HepG2 (cell line): Measurements from ENCODE around the gene CWF19L2. TPM values are rescaled to one million over a fixed set of nuclear protein-coding genes. Genes with fewer than 3 reads are reported as not detected.

Experiments
- ATAC-seq: fragments of 200-7000 bp; cut with Tn5 transposase; 3 replicates; pipeline ENCODE4 v1.9.1; 2020; ENCODE audit warnings: mild to moderate bottlenecking, moderate library complexity
- BruUV-seq: library from RNA; stranded (reverse); fragments of 400-500 nt; replicated peaks from 2 replicates; lab custom pipeline; 2021; lab: Mats Ljungman, UMichigan
- CTCF ChIA-PET: fragments of 300-600 bp; formaldehyde crosslinking; extraction: SDS; loops from one replicate; lab custom pipeline; 2021; ENCODE audit warnings: low total read pairs, inconsistent platforms, low intra/inter-chr PET ratio; lab: Yijun Ruan, JAX
- POLR2A ChIA-PET: fragments of 350-600 bp; sonication (Branson Sonifier 250); formaldehyde crosslinking; loops from one replicate; lab custom pipeline; 2020; ENCODE audit warnings: antibody characterized with exemption, inconsistent platforms; lab: Yijun Ruan, JAX
- DNase-seq: peaks from one replicate; pipeline ENCODE4 v3.0.0-alpha.2; 2015; ENCODE audit warnings: low spot score
- FAIRE-seq: peaks from 3 replicates; lab custom pipeline; 2011; peaks lifted over from hg19 to GRCh38; lab: Jason Lieb, UNC
- H2AFZ ChIP-seq: one replicate; pipeline ENCODE4 v1.6.1; 2011; ENCODE audit warnings: low read length, inconsistent platforms
- H3K27ac ChIP-seq: fragments of 300-600 bp; 3 replicates; pipeline ENCODE4 v1.8.0; 2011; ENCODE audit warnings: mixed run types, mild to moderate bottlenecking, mixed read lengths, low read length, inconsistent platforms; ENCODE audit not compliant: insufficient read depth; ENCODE audit errors: extremely low read length
- H3K27me3 ChIP-seq, 2 experiments: fragments of 200-600 bp in 1 of 2; 2 replicates in 1 of 2; 3 replicates in 1 of 2; pipeline versions ENCODE4 v1.6.0 to v1.8.0; 2011; ENCODE audit warnings: low read length in 2 of 2, mild to moderate bottlenecking in 2 of 2, moderate library complexity in 2 of 2, inconsistent platforms in 1 of 2; ENCODE audit not compliant: insufficient read depth in 2 of 2, control insufficient read depth in 1 of 2
- H3K36me3 ChIP-seq, 2 experiments: fragments of 200-600 bp in 1 of 2; replicated peaks in 1 of 2; 2 replicates in 1 of 2; 3 replicates in 1 of 2; pipeline versions ENCODE4 v1.5.1 to v1.8.0; 2011; ENCODE audit warnings: low read length in 2 of 2, inconsistent platforms in 1 of 2; ENCODE audit not compliant: insufficient read depth in 2 of 2, control insufficient read depth in 1 of 2
- H3K4me1 ChIP-seq: 2 replicates; pipeline ENCODE4 v1.5.1; 2012; ENCODE audit warnings: low read length, inconsistent platforms; ENCODE audit not compliant: insufficient read depth
- H3K4me2 ChIP-seq: 2 replicates; pipeline ENCODE4 v1.6.0; 2011; ENCODE audit warnings: low read depth, low read length, inconsistent platforms
- H3K4me3 ChIP-seq, 3 experiments: fragments of 200-600 bp in 1 of 3; sonication (generic), shearing (Covaris generic) in 1 of 3; replicated peaks in 1 of 3; 2 replicates each; pipeline ENCODE4 v1.5.1; 2011 to 2016; ENCODE audit warnings: low read length in 3 of 3, inconsistent platforms in 2 of 3, low read depth in 2 of 3, mild to moderate bottlenecking in 2 of 3, control low read depth in 1 of 3, mixed read lengths in 1 of 3; ENCODE audit not compliant: insufficient read depth in 1 of 3
- H3K79me2 ChIP-seq: one replicate; pipeline ENCODE4 v1.6.1; 2011; ENCODE audit warnings: low read length, inconsistent platforms; ENCODE audit not compliant: insufficient read depth
- H3K9ac ChIP-seq: 2 replicates; pipeline ENCODE4 v1.6.0; 2011; ENCODE audit warnings: mild to moderate bottlenecking, low read depth, low read length, inconsistent platforms; ENCODE audit not compliant: insufficient read depth
- H3K9me3 ChIP-seq: 2 replicates; pipeline ENCODE4 v1.5.1; 2012; ENCODE audit warnings: mild to moderate bottlenecking, low read length
- H4K20me1 ChIP-seq: 2 replicates; pipeline ENCODE4 v1.6.0; 2011; ENCODE audit warnings: inconsistent platforms, mild to moderate bottlenecking, low read length, moderate library complexity; ENCODE audit not compliant: insufficient read depth
- DNMT3B ChIP-seq: conservative IDR thresholded peaks from 2 replicates; pipeline ENCODE4 v1.6.1; 2016; ENCODE audit warnings: missing biosample characterization, control low read depth
- GLMP ChIP-seq: sonication (generic); formaldehyde crosslinking; IDR thresholded peaks from 2 replicates; pipeline ENCODE4 v1.9.0; 2021; ENCODE audit warnings: missing genetic modification reagents, mild to moderate bottlenecking, borderline replicate concordance
- HBP1 ChIP-seq: IDR thresholded peaks from 2 replicates; pipeline ENCODE4 v1.6.1; 2016; ENCODE audit warnings: low read depth, control low read depth
- HNF4A ChIP-seq: sonication (generic); formaldehyde crosslinking; IDR thresholded peaks from 2 replicates; pipeline ENCODE4 v1.4.0; 2020; ENCODE audit warnings: missing genetic modification reagents
- KDM5B ChIP-seq: sonication (generic); formaldehyde crosslinking; IDR thresholded peaks from 2 replicates; pipeline ENCODE4 v1.4.0; 2020; ENCODE audit warnings: missing genetic modification reagents, mild to moderate bottlenecking, borderline replicate concordance
- POGZ ChIP-seq: sonication (generic); formaldehyde crosslinking; IDR thresholded peaks from 2 replicates; pipeline ENCODE4 v1.4.0; 2020; ENCODE audit warnings: mild to moderate bottlenecking, missing genetic modification reagents
- RAD21 ChIP-seq: fragments of 450-650 bp; formaldehyde crosslinking; IDR thresholded peaks from 2 replicates; pipeline ENCODE4 v1.5.0; 2020; ENCODE audit warnings: mild to moderate bottlenecking
- RBFOX2 ChIP-seq: fragments of 200-400 bp; formaldehyde crosslinking; IDR thresholded peaks from 2 replicates; pipeline ENCODE4 v1.6.1; 2017; ENCODE audit warnings: low read depth, mild to moderate bottlenecking, low read length
- SCMH1 ChIP-seq: sonication (generic); formaldehyde crosslinking; IDR thresholded peaks from 2 replicates; pipeline ENCODE4 v1.9.0; 2021; ENCODE audit warnings: missing genetic modification reagents, mild to moderate bottlenecking, borderline replicate concordance
- ZFAT ChIP-seq: sonication (generic); formaldehyde crosslinking; conservative IDR thresholded peaks from 2 replicates; pipeline ENCODE4 v1.8.1; 2023; ENCODE audit warnings: missing genetic modification reagents, inconsistent platforms
- ZMYM3 ChIP-seq: sonication (generic); formaldehyde crosslinking; IDR thresholded peaks from 2 replicates; pipeline ENCODE4 v1.5.1; 2020; ENCODE audit warnings: mild to moderate bottlenecking, missing genetic modification reagents
- ZNF30 ChIP-seq: sonication (generic); formaldehyde crosslinking; IDR thresholded peaks from 2 replicates; pipeline ENCODE4 v1.5.0; 2020; ENCODE audit warnings: mild to moderate bottlenecking, missing genetic modification reagents
- ZNF329 ChIP-seq: sonication (generic); formaldehyde crosslinking; IDR thresholded peaks from 2 replicates; pipeline ENCODE4 v1.9.0; 2021; ENCODE audit warnings: low read depth, mild to moderate bottlenecking, missing genetic modification reagents
- ZNF737 ChIP-seq: sonication (generic); formaldehyde crosslinking; IDR thresholded peaks from 2 replicates; pipeline ENCODE4 v1.5.0; 2020; ENCODE audit warnings: missing genetic modification reagents, mild to moderate bottlenecking, borderline replicate concordance
- WGBS: methylation state at CpG from one replicate; pipeline ENCODE4 v1.1.6; 2017; ENCODE audit warnings: low lambda C conversion rate; 5-methylcytosine and 5-hydroxymethylcytosine counted together
- in situ Hi-C: cut with HindIII; loops from 2 replicates; pipeline ENCODE4 v1.10.0; 2017; ENCODE audit warnings: low pct_unique_long_range_greater_than_20kb; ENCODE audit not compliant: extremely low pct_ligation_motif_present
- intact Hi-C: fragments of 100-400 bp; cut with micrococcal nuclease; formaldehyde crosslinking; loops from one replicate; pipeline ENCODE4 v1.10.0; 2022; ENCODE audit not compliant: unreplicated experiment
- polyA plus RNA-seq, 8 experiments: library from polyadenylated mRNA; depleted of rRNA in 3 of 8; stranded (reverse) in 7 of 8; unstranded in 1 of 8; fragments of >200 nt; fragmentation: Illumina TruSeq in 4 of 8; extraction: Trizol in 4 of 8; gene quantifications; 2 replicates each; pipeline versions ENCODE4 v1.2.1 to v1.2.3, GENCODE V29; 2011 to 2016; ENCODE audit warnings: low read depth in 4 of 8, missing spikeins in 1 of 8, mixed read lengths in 1 of 8; ENCODE audit not compliant: insufficient read depth in 1 of 8
- total RNA-seq, 5 experiments: library from RNA; depleted of rRNA; stranded (reverse); fragments of >200 nt; fragmentation: Illumina TruSeq; extraction: Trizol; gene quantifications; 2 replicates each; pipeline ENCODE4 v1.2.3, GENCODE V29; 2016; ENCODE audit warnings: low read depth in 1 of 5
- TF ChIP-seq, protein P1 (sequence below): IDR thresholded peaks from 2 replicates; pipeline ENCODE4 v1.6.1; 2016; ENCODE audit warnings: low read depth

Gene CWF19L2
- total and polyA plus RNA-seq, 2 of the 13 experiments (the other 11 are each of a cell fraction or from before 2014, with no cell fraction given) = 2.2 to 18.6 TPM

- ChIA-PET POLR2A (no interaction called here), CTCF (no interaction called here)
- no peak for FAIRE-seq
- Histone ChIP-seq H3K4me2 (no peak overlapping the region), H3K27ac (no peak overlapping the region), H3K36me3 (peaks cover 0 to 13% of the 10 kb centered on the region in 2 experiments; a peak in 2 of 5 replicates), H3K9ac (no peak overlapping the region), H3K4me3 (no peak overlapping the region), H3K9me3 (no peaks in the 10 kb centered on the region), H3K79me2 (no peaks in the 10 kb centered on the region), H2AFZ (no peak overlapping the region), H4K20me1 (no peaks in the 10 kb centered on the region), H3K27me3 (no peaks in the 10 kb centered on the region), H3K4me1 (peaks cover 11% of the 10 kb centered on the region)
- intact Hi-C loops (no loop called here), in situ Hi-C loops (no loop called here)
- no peak for ATAC-seq
- no TSS peak for BruUV-seq
- WGBS = 83% methylated on average over 3 of the region's 3 CpGs
- no peak for DNase-seq
- TF ChIP-seq GLMP (CRISPR knock-in tag) (no peak), HBP1 (no peak), DNMT3B (no peak)
Measured at GRCh38 chr11:107430525-107430924, 27.1 kb downstream of the CWF19L2 start.

DNA sequence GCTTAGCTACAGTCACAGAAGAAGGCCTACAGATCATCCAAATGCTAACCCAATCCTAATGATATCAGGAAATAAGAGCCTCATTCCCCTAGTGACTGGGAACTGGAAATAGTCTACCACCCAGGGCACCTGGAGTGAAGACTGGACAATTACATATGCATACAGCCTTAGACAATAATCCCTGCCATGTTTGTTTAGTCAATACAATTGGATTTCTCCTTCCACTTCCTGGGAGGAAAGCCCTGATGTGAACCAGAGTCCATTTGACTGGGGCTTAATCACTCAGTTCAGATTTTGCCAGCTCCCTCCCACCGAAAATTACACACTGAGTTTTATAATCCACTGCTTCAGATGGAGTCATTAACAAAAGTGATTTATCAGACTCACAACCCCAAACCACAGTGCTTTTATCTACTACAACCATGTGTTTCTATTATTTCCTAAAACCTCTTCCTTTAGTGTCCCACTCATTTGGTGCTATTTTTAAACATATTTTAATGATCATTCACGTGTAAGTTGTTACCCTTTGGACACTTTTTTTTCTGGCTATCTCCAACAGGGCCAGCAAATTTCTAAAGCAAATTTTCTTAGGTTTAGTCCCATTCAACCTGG is 29.9 kb downstream of the CWF19L2 start:
- Histone ChIP-seq H3K4me3 (no peak overlapping the region), H4K20me1 (no peaks in the 10 kb centered on the region), H3K27me3 (no peaks in the 10 kb centered on the region), H3K79me2 (no peaks in the 10 kb centered on the region), H3K36me3 (peaks cover 0 to 13% of the 10 kb centered on the region in 2 experiments; a peak in 2 of 5 replicates), H2AFZ (no peak overlapping the region), H3K4me1 (peaks cover 11% of the 10 kb centered on the region), H3K27ac (no peak overlapping the region), H3K9ac (no peak overlapping the region), H3K9me3 (no peaks in the 10 kb centered on the region), H3K4me2 (no peak overlapping the region)
- ChIA-PET POLR2A (no interaction called here), CTCF (no interaction called here)
- peak; percentile 25 for DNase-seq
- peak; percentile 89 for ATAC-seq
- intact Hi-C loops (no loop called here), in situ Hi-C loops (no loop called here)
- WGBS = 91% methylated on average over 2 of the region's 2 CpGs
- no peak for FAIRE-seq
- BruUV-seq = no TSS peak
- TF ChIP-seq POGZ (CRISPR knock-in tag) = peak; percentile 62
- TF ChIP-seq RBFOX2 = no peak
- no peak for TF ChIP-seq ZNF737 (CRISPR knock-in tag)
- no peak for TF ChIP-seq ZMYM3 (CRISPR knock-in tag)
- TF ChIP-seq HNF4A (CRISPR knock-in tag) = 0 out of 2 replicates have a peak, but pooled peaks have one; percentile 15
- no peak for TF ChIP-seq ZNF30
- no peak for TF ChIP-seq ZNF329 (CRISPR knock-in tag)
- TF ChIP-seq KDM5B (CRISPR knock-in tag) = no peak
- no peak for TF ChIP-seq ZFAT (CRISPR knock-in tag)
- TF ChIP-seq SCMH1 = no peak
- TF ChIP-seq, protein P1, sequence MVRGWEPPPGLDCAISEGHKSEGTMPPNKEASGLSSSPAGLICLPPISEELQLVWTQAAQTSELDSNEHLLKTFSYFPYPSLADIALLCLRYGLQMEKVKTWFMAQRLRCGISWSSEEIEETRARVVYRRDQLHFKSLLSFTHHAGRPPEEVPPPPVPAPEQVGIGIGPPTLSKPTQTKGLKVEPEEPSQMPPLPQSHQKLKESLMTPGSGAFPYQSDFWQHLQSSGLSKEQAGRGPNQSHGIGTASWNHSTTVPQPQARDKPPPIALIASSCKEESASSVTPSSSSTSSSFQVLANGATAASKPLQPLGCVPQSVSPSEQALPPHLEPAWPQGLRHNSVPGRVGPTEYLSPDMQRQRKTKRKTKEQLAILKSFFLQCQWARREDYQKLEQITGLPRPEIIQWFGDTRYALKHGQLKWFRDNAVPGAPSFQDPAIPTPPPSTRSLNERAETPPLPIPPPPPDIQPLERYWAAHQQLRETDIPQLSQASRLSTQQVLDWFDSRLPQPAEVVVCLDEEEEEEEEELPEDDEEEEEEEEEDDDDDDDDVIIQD (CRISPR knock-in tag) = peak; percentile 61; the same call in 1 of the 2 replicates
- TF ChIP-seq RAD21 (CRISPR knock-in tag) = no peak
